ENCODE measurements around the gene STIL.
A peak's percentile ranks its signal among the peaks of the same experiment; 100 is the strongest.

The STIL gene

DNA sequence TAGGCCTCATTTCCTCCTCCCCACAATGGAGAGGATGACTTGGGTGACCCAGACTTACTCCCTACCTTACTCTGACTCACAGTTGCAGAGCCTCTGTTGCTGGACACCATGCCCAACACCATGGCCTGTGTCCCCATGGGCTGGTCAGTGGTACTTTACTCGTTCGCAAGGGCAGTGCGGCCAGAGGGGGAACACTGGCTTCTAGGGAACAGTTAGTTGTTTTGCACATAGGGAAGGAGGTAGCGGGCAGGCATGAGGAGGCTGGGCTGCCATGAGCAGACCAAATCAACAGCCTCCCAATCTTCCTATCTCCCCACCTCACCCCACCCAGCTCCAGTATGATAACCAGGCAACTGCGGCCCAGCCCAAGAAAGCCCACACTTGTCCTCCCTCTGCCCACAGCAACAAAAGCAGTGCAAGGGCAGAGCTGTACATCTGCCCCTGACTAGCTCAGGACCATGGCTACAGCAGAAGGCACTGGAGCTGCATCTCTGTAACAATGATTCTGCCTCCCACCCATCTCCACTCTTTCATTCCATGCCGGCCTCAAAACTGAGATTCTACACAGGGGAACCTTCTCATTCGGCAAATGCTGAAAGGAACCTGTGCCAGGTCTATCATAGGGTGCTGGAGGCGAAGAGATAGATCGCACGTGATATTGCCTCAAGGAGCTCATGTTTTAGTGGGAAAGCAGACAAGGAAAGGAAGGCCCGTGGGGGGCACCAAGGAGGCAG, 100.5 kb downstream of the STIL start:
- Histone ChIP-seq H3K27me3 (ENCODE audit: insufficient read depth, poor library complexity, severe bottlenecking) (no peaks in the 10 kb centered on the region), H3K4me1 (ENCODE audit: insufficient read depth, poor library complexity, severe bottlenecking) (no peaks in the 10 kb centered on the region), H3K27ac (ENCODE audit: poor library complexity, severe bottlenecking) (no peak overlapping the region), H3K36me3 (ENCODE audit: low read depth) (no peaks in the 10 kb centered on the region), H3K4me3 (ENCODE audit: severe bottlenecking) (no peak overlapping the region), H3K9me3 (ENCODE audit: severe bottlenecking) (no peaks in the 10 kb centered on the region)
- no peak for DNase-seq (ENCODE audit: low spot score)
- TF ChIP-seq, protein P1, sequence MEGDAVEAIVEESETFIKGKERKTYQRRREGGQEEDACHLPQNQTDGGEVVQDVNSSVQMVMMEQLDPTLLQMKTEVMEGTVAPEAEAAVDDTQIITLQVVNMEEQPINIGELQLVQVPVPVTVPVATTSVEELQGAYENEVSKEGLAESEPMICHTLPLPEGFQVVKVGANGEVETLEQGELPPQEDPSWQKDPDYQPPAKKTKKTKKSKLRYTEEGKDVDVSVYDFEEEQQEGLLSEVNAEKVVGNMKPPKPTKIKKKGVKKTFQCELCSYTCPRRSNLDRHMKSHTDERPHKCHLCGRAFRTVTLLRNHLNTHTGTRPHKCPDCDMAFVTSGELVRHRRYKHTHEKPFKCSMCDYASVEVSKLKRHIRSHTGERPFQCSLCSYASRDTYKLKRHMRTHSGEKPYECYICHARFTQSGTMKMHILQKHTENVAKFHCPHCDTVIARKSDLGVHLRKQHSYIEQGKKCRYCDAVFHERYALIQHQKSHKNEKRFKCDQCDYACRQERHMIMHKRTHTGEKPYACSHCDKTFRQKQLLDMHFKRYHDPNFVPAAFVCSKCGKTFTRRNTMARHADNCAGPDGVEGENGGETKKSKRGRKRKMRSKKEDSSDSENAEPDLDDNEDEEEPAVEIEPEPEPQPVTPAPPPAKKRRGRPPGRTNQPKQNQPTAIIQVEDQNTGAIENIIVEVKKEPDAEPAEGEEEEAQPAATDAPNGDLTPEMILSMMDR (IDR thresholded peaks at IDR 0.05; ENCODE audit: poor library complexity, severe bottlenecking), result no peak
- no peak for ATAC-seq (ENCODE audit: low read depth)

DNA sequence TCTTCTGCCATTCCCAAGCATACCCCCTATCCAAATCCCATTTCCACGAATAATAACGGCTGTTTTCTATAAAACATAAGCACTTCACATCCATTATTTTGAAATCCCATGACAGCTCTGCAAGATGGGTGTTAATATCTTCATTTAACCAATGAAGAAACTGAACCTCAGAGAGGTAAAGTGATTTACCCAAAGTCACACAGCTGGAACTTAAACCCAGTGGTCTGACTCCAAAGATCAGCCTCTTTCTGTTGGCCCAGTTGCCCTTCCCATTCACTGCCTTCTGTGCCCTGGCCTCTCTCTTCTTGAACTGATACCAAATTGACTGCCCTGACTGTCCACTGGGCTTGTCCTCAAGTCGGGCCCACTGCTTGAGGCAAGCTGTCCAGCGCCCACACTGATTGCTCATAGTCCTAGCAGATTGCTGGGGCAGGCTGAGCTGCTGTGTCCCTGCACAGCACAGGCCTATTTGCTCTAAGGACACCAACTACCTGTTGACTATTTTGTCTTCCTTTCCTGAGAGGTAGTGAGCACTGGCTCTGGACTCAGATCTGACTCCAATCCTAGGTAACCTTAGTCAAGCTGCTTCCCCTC, 101.2 kb downstream of the STIL start:
- Histone ChIP-seq H3K27me3 (ENCODE audit: insufficient read depth, poor library complexity, severe bottlenecking) (no peaks in the 10 kb centered on the region), H3K36me3 (ENCODE audit: low read depth) (no peaks in the 10 kb centered on the region), H3K27ac (ENCODE audit: poor library complexity, severe bottlenecking) (no peak overlapping the region), H3K9me3 (ENCODE audit: severe bottlenecking) (no peaks in the 10 kb centered on the region), H3K4me1 (ENCODE audit: insufficient read depth, poor library complexity, severe bottlenecking) (no peaks in the 10 kb centered on the region), H3K4me3 (ENCODE audit: severe bottlenecking) (no peak overlapping the region)
- TF ChIP-seq, protein P1 (IDR thresholded peaks at IDR 0.05; ENCODE audit: poor library complexity, severe bottlenecking), result no peak
- DNase-seq (ENCODE audit: low spot score) (no peak), ATAC-seq (ENCODE audit: low read depth) (no peak)

DNA sequence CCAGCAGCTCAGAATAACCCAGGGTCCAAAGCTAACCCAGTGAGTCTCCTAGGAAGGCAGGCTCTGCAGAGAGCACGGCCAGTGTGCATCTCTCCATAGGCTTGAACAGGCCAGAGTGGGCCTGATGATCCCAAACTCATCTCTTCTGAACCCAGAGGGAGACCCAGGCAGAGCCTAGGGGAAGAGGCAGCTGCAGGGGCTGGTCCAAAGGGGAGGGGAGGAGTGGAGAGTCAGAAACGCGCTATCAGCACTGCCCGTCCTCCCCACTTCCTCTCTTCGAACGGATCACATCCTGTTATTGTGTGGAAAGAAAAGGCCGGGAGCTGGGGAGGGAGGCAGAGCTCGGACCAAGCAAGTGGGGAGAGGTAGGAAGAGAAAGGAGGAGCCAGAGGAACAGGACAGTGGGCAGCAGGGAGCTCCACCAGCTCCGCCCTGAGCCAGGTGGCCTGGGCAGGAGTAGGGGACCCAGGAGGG, 102.1 kb downstream of the STIL start:
- TF ChIP-seq, protein P1 (IDR thresholded peaks at IDR 0.05; ENCODE audit: poor library complexity, severe bottlenecking), result no peak
- H3K4me3 ChIP-seq (ENCODE audit: severe bottlenecking), result no peak overlapping the region
- DNase-seq (ENCODE audit: low spot score) (no peak), ATAC-seq (ENCODE audit: low read depth) (no peak)
- H3K4me1 ChIP-seq (ENCODE audit: insufficient read depth, poor library complexity, severe bottlenecking), result no peaks in the 10 kb centered on the region
- H3K27ac ChIP-seq (ENCODE audit: poor library complexity, severe bottlenecking), result no peak overlapping the region
- no peaks in the 10 kb centered on the region for H3K27me3 ChIP-seq (ENCODE audit: insufficient read depth, poor library complexity, severe bottlenecking)
- H3K36me3 ChIP-seq (ENCODE audit: low read depth), result no peaks in the 10 kb centered on the region
- H3K9me3 ChIP-seq (ENCODE audit: severe bottlenecking), result no peaks in the 10 kb centered on the region

DNA sequence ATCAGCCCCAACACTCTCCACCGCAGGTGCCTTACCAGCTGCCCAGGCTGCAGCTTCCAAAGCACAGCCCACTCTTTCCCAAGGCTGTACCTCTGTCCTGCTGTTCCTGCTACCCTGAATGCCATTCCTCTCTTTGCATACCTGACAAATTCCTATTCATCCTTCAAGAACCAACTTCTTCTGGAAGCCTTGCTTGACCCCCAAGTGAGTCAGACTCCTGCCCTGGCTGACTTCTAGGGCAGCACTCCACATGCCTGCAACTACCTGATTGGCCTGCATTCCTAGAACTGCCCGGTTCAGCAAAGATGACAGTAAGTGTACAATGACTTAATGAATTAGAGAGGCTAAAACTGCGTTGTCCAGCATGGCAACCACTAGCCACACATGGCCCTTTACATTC, 103.3 kb downstream of the STIL start:
- TF ChIP-seq, protein P1 (IDR thresholded peaks at IDR 0.05; ENCODE audit: poor library complexity, severe bottlenecking), result no peak
- Histone ChIP-seq H3K4me3 (ENCODE audit: severe bottlenecking) (no peak overlapping the region), H3K27me3 (ENCODE audit: insufficient read depth, poor library complexity, severe bottlenecking) (no peaks in the 10 kb centered on the region), H3K4me1 (ENCODE audit: insufficient read depth, poor library complexity, severe bottlenecking) (no peaks in the 10 kb centered on the region), H3K9me3 (ENCODE audit: severe bottlenecking) (no peaks in the 10 kb centered on the region), H3K27ac (ENCODE audit: poor library complexity, severe bottlenecking) (no peak overlapping the region), H3K36me3 (ENCODE audit: low read depth) (no peaks in the 10 kb centered on the region)
- peak; percentile 72 for ATAC-seq (ENCODE audit: low read depth)
- no peak for DNase-seq (ENCODE audit: low spot score)
